ENCODE results near the gene SYT14.

- TF ChIP-seq CTCF (IDR thresholded peaks at IDR 0.05; ENCODE audit: insufficient read depth, low read length) (no peak), SPI1 (IDR thresholded peaks at IDR 0.05; ENCODE audit: borderline replicate concordance, low read depth) (no peak), POLR2AphosphoS5 (IDR thresholded peaks at IDR 0.05; ENCODE audit: low read depth) (no peak)
These were observed 47.2 kb upstream of the SYT14 start for GRCh38 chr1:209890641-209891330.

Measured in HL-60 (cell line).